ENCODE data around the gene CACTIN.
"Not testable (repeated sequence)": the region's sequence is repeated elsewhere in the genome, so short reads cannot be mapped to it uniquely, and the experiment has no call there.

CACTIN gene

GRCh38 chr19:3649888-3650287 is 23.3 kb upstream of the CACTIN start:
- Histone ChIP-seq H3K4me3 (ENCODE audit: low read depth, low read length) (no peak overlapping the region), H3K36me3 (ENCODE audit: control insufficient read depth, insufficient read depth, low read length) (peaks cover 30% of the 10 kb centered on the region), H3K4me1 (ENCODE audit: control insufficient read depth, insufficient read depth, low read length) (no peaks in the 10 kb centered on the region), H3K9ac (ENCODE audit: low read depth, low read length) (no peak overlapping the region), H3K27me3 (ENCODE audit: control insufficient read depth, insufficient read depth, low read length) (no peaks in the 10 kb centered on the region), H3K9me3 (ENCODE audit: control insufficient read depth, insufficient read depth, low read length) (no peaks in the 10 kb centered on the region)

GRCh38 chr19:3648037-3648905 is 21.7 kb upstream of the CACTIN start:
- Histone ChIP-seq H3K4me3 (ENCODE audit: low read depth, low read length) (no peak overlapping the region), H3K9ac (ENCODE audit: low read depth, low read length) (no peak overlapping the region), H3K4me1 (ENCODE audit: control insufficient read depth, insufficient read depth, low read length) (no peaks in the 10 kb centered on the region), H3K36me3 (ENCODE audit: control insufficient read depth, insufficient read depth, low read length) (peaks cover 24% of the 10 kb centered on the region), H3K9me3 (ENCODE audit: control insufficient read depth, insufficient read depth, low read length) (no peaks in the 10 kb centered on the region), H3K27me3 (ENCODE audit: control insufficient read depth, insufficient read depth, low read length) (no peaks in the 10 kb centered on the region)

GRCh38 chr19:3647102-3647501 is 20.5 kb upstream of the CACTIN start:
- H3K9ac ChIP-seq (ENCODE audit: low read depth, low read length); H3K9me3 ChIP-seq (ENCODE audit: control insufficient read depth, insufficient read depth, low read length); H3K27me3 ChIP-seq (ENCODE audit: control insufficient read depth, insufficient read depth, low read length); H3K4me3 ChIP-seq (ENCODE audit: low read depth, low read length); H3K4me1 ChIP-seq (ENCODE audit: control insufficient read depth, insufficient read depth, low read length): not testable (repeated sequence)
- H3K36me3 ChIP-seq (ENCODE audit: control insufficient read depth, insufficient read depth, low read length) = peaks cover 18% of the 10 kb centered on the region

- Histone ChIP-seq H3K9ac (ENCODE audit: low read depth, low read length) (no peak overlapping the region), H3K27me3 (ENCODE audit: control insufficient read depth, insufficient read depth, low read length) (no peaks in the 10 kb centered on the region), H3K4me1 (ENCODE audit: control insufficient read depth, insufficient read depth, low read length) (no peaks in the 10 kb centered on the region), H3K9me3 (ENCODE audit: control insufficient read depth, insufficient read depth, low read length) (no peaks in the 10 kb centered on the region), H3K4me3 (ENCODE audit: low read depth, low read length) (no peak overlapping the region), H3K36me3 (ENCODE audit: control insufficient read depth, insufficient read depth, low read length) (peaks cover 15% of the 10 kb centered on the region)
Measured at GRCh38 chr19:3646336-3647092, 19.9 kb upstream of the CACTIN start.

- Histone ChIP-seq H3K27me3 (ENCODE audit: control insufficient read depth, insufficient read depth, low read length) (no peaks in the 10 kb centered on the region), H3K9ac (ENCODE audit: low read depth, low read length) (no peak overlapping the region), H3K36me3 (ENCODE audit: control insufficient read depth, insufficient read depth, low read length) (peaks cover 15% of the 10 kb centered on the region), H3K4me3 (ENCODE audit: low read depth, low read length) (no peak overlapping the region), H3K9me3 (ENCODE audit: control insufficient read depth, insufficient read depth, low read length) (no peaks in the 10 kb centered on the region), H3K4me1 (ENCODE audit: control insufficient read depth, insufficient read depth, low read length) (no peaks in the 10 kb centered on the region)
Measured at GRCh38 chr19:3645726-3646125, 19.1 kb upstream of the CACTIN start.

GRCh38 chr19:3645067-3645396 is 18.4 kb upstream of the CACTIN start:
- Histone ChIP-seq H3K9ac (ENCODE audit: low read depth, low read length) (no peak overlapping the region), H3K27me3 (ENCODE audit: control insufficient read depth, insufficient read depth, low read length) (no peaks in the 10 kb centered on the region), H3K4me1 (ENCODE audit: control insufficient read depth, insufficient read depth, low read length) (no peaks in the 10 kb centered on the region), H3K36me3 (ENCODE audit: control insufficient read depth, insufficient read depth, low read length) (peaks cover 15% of the 10 kb centered on the region), H3K4me3 (ENCODE audit: low read depth, low read length) (no peak overlapping the region), H3K9me3 (ENCODE audit: control insufficient read depth, insufficient read depth, low read length) (no peaks in the 10 kb centered on the region)

GRCh38 chr19:3644351-3645066 is 17.9 kb upstream of the CACTIN start:
- Histone ChIP-seq H3K36me3 (ENCODE audit: control insufficient read depth, insufficient read depth, low read length) (peaks cover 15% of the 10 kb centered on the region), H3K4me1 (ENCODE audit: control insufficient read depth, insufficient read depth, low read length) (no peaks in the 10 kb centered on the region), H3K27me3 (ENCODE audit: control insufficient read depth, insufficient read depth, low read length) (no peaks in the 10 kb centered on the region), H3K9ac (ENCODE audit: low read depth, low read length) (no peak overlapping the region), H3K9me3 (ENCODE audit: control insufficient read depth, insufficient read depth, low read length) (no peaks in the 10 kb centered on the region), H3K4me3 (ENCODE audit: low read depth, low read length) (no peak overlapping the region)

- peaks cover 18% of the 10 kb centered on the region for H3K36me3 ChIP-seq (ENCODE audit: control insufficient read depth, insufficient read depth, low read length)
- no peak overlapping the region for H3K9ac ChIP-seq (ENCODE audit: low read depth, low read length)
- H3K4me1 ChIP-seq (ENCODE audit: control insufficient read depth, insufficient read depth, low read length) = no peaks in the 10 kb centered on the region
- H3K27me3 ChIP-seq (ENCODE audit: control insufficient read depth, insufficient read depth, low read length) = no peaks in the 10 kb centered on the region
- no peak overlapping the region for H3K4me3 ChIP-seq (ENCODE audit: low read depth, low read length)
- H3K9me3 ChIP-seq (ENCODE audit: control insufficient read depth, insufficient read depth, low read length) = no peaks in the 10 kb centered on the region
Measured at GRCh38 chr19:3643674-3644313, 17.2 kb upstream of the CACTIN start.

- H3K4me3 ChIP-seq (ENCODE audit: low read depth, low read length) = no peak overlapping the region
- peaks cover 23% of the 10 kb centered on the region for H3K36me3 ChIP-seq (ENCODE audit: control insufficient read depth, insufficient read depth, low read length)
- H3K27me3 ChIP-seq (ENCODE audit: control insufficient read depth, insufficient read depth, low read length) = no peaks in the 10 kb centered on the region
- H3K9me3 ChIP-seq (ENCODE audit: control insufficient read depth, insufficient read depth, low read length) = no peaks in the 10 kb centered on the region
- H3K9ac ChIP-seq (ENCODE audit: low read depth, low read length) = no peak overlapping the region
- no peaks in the 10 kb centered on the region for H3K4me1 ChIP-seq (ENCODE audit: control insufficient read depth, insufficient read depth, low read length)
Measured at GRCh38 chr19:3642987-3643673, 16.5 kb upstream of the CACTIN start.

- Histone ChIP-seq H3K4me3 (ENCODE audit: low read depth, low read length) (no peak overlapping the region), H3K9ac (ENCODE audit: low read depth, low read length) (no peak overlapping the region), H3K36me3 (ENCODE audit: control insufficient read depth, insufficient read depth, low read length) (peaks cover 23% of the 10 kb centered on the region), H3K9me3 (ENCODE audit: control insufficient read depth, insufficient read depth, low read length) (no peaks in the 10 kb centered on the region), H3K4me1 (ENCODE audit: control insufficient read depth, insufficient read depth, low read length) (no peaks in the 10 kb centered on the region), H3K27me3 (ENCODE audit: control insufficient read depth, insufficient read depth, low read length) (no peaks in the 10 kb centered on the region)
Measured at GRCh38 chr19:3642296-3642695, 15.7 kb upstream of the CACTIN start.

Data from iPS-15b (cell line).